NCI-H526 treated with DMSO at 0.1 percent for 48 hours (cell line): ENCODE results near the gene ANKMY1.

Experiments used
- DNase-seq: peaks from one replicate; lab custom pipeline; 2025; lab: John Stamatoyannopoulos, UW

Gene ANKMY1

DNA sequence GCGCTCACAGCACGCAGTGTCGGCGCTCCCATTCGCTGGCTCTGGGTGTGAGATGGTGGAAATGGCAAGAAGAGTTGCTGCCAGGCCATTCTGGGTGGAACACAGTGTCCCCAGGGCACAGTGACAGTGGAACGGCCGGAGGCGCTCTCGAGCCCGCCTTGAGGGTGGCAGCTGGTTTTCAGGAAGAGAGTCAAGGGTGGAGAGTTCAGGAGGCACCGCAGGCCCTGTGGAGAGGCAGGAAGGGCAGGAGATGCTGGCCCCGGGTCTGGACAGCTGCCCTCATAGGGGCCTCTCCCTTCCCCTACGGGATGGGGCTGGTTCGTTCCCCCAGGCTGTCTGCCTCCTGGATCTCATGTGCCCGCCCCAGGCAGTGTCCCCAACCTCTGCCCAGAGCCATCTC lies 109.9 kb downstream of the ANKMY1 start:
- no peak for DNase-seq

DNA sequence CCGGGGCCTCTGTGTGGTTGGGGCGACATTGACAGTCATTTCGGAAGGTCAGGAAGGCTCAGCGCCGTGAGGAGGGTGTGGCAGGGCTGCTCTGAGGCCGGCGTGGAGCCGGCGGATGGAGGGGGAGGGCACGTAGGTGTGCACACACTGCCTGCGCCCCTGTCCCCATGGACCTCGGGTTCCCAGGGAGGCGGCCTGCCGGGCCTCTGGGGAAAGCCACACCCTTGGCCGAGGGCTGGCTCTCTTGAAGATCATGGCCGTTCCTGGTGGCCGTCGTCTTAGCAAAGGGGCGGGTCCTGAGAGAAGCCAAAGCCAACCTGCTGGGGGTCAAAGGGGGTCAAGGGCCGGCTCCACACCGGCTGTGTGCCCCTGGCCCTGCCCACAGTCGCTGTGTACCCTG lies 110.5 kb downstream of the ANKMY1 start:
- DNase-seq, result no peak

DNA sequence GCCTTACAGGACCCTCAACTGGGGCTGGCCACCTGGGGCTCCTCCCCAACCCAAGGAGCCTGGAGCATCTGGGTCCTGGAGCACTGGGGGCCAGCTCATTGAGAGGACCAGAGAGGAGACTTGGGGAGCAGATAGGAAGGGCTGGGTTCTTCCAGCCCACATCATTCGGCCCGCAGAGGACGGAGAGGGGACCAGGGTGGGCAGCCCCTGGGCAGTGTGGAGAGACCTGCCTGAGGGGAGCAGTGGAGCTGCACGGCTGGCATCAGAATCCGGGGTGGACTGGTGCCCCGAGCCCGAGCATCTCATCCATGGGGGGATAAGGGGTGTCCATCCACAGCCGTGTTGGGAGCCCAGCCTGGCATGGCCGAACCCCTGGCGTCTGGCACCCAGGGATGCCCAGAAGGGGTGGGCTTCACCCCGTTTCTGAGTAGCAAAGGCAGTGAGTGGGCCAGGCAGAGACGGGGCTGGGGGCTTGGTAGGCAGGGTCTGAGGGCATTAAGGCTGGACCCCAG lies 111.1 kb downstream of the ANKMY1 start:
- DNase-seq, result no peak

DNA sequence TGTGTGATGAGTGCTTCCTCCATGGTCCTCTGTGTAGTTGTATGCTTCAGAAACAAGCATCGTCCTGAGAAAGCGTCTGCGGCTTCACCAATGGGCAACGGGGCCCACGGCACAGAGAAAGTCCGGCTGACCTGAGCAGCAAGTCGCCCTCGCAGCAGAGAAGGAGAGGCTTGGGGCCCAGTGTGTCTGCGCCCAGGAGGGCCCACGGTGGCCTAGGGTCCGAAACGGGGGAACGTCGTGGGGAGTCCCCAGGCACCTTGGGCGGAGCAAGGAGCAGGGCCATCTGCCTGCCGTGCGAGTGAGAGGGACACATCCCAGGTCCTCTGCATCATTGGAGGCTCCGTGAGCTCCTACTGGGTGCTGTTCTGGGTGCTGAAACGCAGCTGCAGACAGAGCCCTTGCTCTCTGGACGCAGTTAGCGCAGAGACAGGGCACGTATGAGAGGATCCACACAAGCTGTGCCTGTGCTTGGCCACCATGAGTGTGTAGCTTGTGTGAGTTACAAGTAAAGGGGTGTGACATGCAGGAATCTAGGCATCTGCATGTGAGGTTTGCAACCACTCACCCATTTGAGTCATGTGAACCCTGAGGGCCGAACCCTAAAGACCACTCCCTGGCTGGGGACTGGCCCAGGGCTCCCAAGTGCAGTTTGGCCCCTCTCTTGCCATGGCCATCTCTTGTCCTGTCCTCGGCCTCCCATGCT lies 111.7 kb downstream of the ANKMY1 start:
- DNase-seq, result no peak

DNA sequence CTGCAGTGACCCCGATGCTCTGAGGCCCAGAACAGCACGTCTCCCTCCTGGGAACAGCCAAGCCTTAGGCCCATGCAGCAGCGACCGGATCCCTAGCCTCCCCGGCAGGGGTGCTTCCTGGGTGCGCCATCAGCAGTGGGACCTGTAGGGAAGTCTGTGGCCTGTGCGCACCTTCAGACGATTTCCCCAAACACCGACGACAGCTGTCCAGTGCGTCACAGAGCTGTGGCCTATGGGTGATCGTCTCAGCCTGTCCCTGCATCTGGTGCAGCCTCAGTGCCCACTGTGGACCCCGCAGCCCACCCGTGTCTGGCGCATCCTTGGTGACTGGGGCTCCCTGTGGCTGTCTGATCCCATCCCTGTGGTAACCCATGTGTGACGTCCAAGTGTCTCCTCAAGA lies 113.3 kb downstream of the ANKMY1 start:
- DNase-seq, result no peak

DNA sequence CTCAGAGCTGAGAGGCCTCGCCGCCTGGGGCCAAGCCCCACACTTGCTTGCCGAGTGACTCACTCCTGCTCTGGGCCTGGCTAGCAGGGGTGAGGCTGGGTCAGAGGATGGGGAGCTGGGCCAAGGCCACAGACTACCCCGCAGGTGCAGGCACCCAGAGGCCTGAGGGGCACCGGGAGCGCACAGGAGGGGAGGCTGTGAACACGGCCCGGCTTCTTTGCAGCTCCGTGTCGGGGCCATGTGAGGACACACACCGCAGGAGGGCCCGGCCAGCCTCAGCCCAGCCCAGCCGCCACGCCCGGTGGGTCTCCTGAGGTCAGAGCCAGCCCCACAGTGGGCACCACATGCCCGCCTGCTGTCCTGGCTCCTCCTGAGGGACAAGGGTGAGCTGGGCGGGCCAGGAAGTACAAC lies 113.9 kb downstream of the ANKMY1 start:
- DNase-seq, result no peak

DNA sequence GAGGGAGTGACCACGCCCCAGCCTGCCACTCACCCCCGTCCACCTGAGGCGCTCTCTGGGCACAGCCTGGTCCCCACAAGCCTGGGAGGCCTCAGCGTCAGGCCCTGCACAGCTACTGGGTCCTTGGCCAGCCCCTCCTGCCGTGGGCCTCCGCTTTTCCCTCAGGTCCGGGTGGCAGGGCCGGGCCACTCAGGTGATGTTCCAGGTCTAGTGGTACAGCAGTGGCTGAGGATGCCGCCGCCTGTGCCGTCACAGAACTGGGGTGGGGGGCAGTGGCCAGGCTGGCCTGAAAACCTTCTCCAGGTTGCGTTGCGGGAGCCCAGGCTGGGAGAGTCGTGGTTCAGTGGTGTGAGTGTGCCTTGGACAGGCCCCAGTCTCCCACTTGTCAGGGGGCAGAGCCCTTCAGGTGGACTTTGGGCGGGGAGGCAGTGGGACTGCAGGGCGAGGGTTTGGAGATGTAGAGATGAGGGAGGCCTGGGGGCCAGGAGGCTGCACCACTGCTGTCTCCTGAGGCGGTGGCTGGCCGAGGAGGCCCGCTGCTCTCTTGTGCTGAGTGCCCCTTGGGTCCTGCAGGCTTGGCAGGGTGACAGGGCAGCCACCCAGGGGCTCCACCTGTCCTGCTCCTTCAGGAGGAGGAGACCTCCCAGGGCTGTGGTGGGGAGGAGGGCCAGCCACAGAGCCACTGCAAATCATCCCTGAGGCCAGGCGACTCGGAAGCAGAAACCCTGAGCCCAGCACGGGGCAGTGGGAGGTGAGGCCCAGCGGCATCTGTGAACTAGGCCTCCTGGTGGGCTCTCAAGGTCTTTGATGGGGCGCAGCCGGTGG lies 114.7 kb downstream of the ANKMY1 start:
- DNase-seq, result no peak

DNA sequence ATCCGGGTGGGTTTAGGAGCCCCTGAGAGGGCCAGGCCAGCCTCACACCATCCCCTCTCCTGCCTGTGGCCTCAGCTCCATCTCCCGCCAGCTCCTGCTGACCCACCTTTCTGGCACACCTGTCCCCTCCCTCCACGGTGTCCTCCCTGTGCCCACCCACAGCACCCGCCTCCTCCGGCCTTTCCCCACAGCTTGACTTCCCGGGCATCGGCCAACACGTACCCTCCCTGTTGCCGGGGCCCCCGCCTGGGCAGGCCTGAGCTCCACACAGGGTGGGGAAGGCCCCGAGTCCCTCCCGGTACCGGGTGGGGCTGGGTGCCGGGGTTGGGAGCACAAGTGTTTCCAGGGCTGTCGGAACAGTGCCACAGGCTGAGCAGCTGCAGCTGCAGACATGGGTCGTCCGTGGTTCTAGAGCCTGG lies 115.8 kb downstream of the ANKMY1 start:
- DNase-seq, result no peak

DNA sequence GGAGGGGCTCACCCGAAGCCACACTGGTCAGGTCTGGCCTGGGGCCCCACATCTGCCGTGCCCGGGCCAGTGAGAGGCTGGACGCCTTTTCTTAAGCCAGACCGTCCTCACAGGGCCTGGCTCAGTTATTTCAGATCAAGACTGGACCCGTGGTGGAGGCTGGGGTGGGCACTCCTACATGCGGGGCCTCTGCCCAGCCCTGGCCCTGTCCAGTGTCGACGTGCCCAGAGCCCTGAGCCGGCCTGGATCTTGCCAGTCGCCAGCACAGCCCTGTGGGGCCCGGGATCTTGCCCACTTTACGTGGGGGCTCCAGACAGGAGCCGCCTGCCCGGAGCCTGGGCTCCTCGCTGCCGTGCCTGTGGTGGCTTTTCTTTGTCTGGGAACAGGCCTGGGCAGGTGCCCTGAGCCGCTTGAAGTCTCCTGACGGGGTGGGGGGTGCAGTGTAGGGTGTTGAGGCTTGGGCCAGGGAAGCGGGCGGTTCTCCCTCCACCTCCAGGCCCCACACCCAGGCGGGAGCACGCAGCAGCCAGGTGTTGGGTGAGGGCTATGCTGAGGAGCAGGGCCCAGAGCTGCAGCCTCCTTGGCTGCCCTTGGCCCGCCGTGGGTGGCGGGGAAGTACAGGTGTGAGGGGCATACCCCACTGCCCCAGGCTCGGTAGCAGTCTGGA lies 116.3 kb downstream of the ANKMY1 start:
- DNase-seq, result peak; percentile 10

DNA sequence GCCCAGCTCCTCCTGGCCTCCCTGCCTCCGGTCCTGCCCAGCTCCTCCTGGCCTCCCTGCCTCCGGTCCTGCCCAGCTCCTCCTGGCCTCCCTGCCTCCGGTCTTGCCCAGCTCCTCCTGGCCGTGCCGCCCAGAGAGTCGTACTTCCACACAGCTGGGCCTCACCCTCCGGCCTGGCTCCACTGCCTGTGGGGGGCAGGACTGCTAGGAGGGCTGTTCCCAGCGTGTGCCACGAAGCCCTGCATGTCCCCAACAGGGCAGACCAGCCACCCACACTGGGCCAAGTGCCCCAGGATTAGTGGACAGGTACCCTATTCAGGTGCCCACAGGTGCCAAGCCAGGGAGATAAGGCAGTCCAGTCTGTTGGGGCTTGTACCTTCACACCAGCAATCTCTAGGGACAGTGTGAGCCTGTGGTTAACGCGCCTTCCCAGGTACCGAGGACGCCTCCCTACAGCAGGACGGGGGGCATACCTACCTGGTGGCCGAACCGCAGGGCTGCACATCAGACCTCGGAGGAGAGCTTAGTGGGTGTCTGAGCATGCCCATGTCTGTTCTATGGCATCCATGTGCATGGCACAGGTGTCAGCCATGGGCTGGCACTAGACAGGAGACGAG lies 117.0 kb downstream of the ANKMY1 start:
- DNase-seq, result no peak

DNA sequence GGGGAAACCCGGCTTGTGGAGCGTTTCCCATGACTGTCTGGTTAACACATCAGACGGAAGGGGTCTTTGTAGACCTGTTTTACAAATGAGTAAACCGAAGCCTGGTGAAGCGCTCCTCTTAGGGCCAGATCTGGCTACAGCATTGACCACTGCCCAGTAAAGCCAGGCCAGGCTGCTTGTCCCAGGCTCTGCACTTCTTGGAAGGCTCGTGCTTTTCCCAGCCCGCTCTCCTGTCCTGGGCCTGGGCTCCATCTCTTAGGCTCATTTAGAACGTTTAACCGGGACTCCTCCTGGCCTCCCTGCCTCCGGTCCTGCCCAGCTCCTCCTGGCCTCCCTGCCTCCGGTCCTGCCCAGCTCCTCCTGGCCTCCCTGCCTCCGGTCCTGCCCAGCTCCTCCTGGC lies 117.5 kb downstream of the ANKMY1 start:
- DNase-seq, result no peak

DNA sequence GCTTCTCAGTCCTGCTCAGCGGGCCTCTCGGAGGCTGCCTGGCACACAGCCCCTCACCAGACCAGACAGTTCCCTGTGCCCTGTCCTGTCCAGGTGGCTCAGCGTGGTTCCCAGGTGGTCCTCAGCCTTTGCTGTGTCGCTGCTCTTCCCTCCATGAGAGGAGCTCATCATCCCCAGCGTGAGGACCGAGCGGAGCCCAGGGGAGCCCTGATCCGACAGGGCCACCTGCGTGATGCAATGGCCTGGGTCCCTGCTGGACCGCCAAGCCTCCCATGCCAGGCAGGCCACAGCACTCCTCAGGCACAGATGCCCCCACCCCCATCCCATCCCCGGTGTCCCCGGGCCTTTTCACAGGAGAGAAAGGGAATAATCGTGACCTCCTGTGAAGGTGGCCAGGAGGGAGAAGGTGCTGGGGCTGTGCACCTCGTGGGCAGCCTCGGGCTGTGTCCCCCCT lies 118.1 kb downstream of the ANKMY1 start:
- no peak for DNase-seq

DNA sequence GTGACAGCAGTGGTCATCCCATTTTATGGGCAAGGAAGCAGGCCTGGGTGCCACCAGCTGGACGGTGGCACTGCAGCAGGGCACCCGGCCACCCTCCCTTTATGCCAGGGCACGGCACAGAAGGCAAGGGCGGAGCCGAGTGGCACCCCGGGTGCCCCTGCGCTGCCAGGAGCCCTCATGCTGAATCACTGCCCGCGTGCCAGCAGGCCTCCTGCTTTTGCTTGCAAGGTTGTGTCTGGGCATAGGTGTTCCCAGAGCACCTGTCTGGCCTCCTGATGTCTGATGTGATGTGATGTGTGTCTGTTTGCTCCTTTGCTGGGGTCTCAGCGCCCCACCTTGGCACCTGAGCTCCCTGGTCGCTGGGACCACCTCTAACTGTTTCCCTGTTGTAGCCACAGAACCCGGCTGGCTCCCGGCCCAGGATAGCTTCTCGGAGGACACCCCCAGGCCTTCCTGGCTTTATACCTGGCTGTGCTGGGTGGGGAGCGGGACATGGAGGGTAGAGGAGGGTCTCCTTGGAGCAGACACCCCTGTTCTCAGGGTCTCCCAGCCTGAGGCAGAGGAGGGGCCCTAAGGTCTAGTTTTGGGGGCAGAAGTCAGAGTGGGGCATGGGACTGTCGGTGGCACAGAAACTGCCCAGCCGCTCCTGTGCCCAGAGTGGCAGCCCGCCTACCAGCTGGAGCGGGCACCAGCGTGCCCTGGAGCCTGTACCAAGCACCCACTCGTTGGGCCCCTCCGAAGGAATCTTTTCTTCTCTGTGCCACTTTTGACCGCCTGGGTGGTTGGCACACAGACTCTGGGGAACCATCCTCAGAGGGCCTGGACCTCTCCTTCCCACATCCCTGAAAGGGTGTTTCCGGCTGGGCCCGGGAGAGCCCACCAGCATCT lies 118.7 kb downstream of the ANKMY1 start:
- DNase-seq, result no peak

DNA sequence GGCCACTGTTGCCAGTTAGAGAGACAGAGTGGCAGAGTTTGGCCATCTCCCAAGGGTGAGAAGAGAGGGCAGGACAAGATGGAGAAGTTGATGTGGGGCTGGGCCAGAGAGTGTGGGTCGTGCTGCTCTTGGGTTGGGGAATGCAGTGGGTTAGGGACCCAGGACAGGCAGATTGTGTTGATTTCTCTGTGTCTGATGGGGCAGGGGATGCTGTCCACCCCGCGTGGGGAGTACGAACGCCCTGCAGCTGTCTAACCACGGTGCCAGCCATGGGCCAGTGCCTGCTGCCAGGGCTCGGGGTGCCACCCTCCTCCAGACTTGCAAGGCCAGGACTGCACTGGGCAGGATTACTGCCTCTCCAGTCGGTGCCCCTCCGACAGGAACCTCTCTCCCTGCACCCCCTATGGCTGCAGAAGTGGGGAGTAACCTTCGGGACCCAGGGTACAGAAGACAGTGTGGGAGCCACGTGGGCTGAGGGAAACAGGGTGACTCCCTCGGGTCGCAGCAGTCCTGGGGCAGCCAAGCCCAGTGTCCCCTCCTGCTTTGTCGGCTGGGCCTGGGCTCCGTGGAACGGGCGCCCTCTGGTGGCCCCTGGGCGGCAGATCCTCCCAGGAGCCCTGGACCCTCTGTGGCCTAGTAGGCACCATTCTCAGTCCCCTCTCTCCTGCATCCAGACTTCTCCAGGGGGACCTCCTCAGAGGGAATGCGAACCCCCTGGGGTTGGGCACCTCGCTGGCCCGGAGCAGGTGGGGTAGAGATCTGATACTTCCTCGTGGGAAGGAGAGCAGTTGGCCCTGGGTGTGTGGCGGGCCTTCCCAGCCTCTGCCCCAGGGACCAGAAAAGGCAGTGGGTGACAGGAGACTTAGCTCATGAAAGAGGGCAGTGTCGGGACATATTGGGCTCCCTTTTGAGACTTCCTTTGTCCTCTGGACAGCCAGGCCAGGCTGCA lies 119.7 kb downstream of the ANKMY1 start:
- peak; percentile 23 for DNase-seq

DNA sequence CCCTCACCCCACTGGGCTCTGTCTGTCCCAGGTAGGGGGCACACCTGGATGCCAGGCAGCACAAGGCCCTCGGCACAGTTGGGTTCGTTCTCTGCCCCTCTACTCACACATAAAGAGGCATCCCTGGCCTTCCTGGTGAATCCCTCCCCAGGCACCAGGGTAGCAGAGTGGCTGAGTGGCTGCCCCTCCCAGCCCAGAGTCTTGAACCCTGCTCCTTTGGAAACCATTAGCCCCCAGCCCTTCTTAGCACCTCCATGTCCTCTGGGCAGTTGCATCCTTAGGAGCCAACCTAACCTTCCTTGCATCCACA lies 120.3 kb downstream of the ANKMY1 start:
- DNase-seq, result no peak

DNA sequence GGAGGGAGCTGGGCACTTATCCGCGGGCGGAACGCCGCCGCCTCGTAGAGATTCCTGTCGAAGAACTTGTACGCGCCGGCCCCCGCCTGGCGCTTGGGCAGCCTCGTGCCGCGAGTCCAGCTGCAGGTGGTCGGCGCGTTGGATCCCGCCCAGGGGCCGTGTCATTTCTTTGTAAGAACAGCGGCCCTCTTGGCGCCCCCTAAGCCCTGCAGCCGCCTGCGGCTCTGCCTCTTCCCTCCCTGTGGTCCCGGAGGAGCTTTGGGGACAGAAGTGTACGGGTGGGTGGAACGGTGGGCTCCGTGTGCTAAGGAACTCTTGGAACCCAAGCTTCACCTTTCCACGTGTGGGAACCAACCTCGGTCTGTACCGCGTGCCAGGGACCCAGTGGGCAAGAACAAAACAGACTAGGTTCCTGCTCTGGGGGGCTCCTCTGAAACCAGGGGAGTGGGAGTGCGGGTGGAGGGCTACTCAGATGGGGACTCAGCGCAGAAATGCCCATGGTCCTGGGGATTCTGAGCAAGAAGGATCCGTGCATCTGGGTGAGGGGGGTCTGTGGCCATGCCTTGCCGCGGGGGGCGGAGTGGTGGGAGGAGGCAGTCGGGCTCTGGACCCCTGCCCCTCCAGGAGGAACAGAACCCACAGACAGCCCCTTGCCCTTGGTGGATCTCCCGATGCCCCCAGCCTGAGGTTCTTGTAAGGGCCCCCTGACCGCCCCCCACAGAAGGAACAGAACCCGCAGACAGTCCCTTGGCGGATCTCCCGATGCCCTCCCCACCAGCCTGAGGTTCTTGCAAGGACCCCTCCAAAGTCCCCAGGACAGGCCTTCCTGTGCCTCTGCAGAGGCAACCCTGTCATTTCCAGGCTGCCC lies 120.9 kb downstream of the ANKMY1 start:
- DNase-seq, result no peak

DNA sequence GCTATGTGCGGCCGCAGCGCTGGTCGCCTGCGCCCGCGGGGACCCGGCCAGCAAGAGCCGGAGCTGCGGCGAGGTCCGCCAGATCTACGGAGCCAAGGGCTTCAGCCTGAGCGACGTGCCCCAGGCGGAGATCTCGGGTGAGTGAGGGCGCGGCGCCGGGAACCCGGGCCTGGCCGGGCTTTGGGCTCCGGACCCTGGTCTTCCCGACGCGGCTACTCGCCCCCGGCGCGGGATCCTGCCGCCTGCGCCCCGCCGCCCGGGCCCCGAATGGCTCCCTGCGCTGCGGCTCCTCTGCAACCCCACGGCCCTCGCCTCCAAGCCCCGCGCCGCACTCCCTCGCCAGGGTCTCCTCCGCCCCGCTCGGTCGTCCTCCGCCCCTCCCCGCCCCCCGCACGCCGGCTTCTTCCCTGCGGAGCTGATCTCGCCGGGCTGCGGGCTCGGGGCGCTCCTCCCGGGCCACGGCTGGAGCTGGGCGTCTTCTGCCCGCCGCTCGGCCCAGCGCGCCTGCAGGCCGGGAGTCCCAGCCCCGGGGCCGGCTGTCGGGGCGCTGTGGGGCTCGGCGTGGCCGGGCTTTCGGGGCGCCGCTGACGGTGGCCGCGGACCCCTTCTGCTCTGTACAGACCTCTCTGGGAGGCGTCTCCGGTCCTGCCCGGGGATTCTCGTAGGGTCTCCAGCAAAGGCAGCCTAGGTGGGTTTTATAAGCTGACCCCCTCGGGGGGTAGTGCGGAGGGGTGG lies 121.7 kb downstream of the ANKMY1 start:
- DNase-seq, result peak; percentile 48

DNA sequence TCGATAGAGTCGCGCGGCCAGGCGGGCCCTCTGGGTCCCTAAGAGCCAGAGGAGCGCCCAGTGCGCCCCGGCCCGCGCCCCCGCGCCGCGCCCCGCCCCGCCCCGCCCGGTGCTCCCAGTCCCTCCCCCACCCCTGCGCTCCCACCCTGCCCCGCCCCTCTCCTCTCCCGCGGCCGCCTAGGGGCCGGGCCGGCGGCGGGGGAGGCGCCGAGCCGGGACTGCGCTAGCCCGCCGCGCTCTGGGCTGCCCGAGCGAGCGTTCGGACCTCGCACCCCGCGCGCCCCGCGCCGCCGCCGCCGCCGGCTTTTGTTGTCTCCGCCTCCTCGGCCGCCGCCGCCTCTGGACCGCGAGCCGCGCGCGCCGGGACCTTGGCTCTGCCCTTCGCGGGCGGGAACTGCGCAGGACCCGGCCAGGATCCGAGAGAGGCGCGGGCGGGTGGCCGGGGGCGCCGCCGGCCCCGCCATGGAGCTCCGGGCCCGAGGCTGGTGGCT lies 122.3 kb downstream of the ANKMY1 start, which contains the start of gene GPC1:
Gene GPC1, plus strand, starts transcription at position 207 of the 491 bp plus-strand sequence. Its CDS starts 256 bp downstream, at position 463.
- DNase-seq, result peak; percentile 48
